ENCODE measurements around the gene CADM3.
A peak's percentile ranks its signal among the peaks of the same experiment; 100 is the strongest.

Gene CADM3

DNA sequence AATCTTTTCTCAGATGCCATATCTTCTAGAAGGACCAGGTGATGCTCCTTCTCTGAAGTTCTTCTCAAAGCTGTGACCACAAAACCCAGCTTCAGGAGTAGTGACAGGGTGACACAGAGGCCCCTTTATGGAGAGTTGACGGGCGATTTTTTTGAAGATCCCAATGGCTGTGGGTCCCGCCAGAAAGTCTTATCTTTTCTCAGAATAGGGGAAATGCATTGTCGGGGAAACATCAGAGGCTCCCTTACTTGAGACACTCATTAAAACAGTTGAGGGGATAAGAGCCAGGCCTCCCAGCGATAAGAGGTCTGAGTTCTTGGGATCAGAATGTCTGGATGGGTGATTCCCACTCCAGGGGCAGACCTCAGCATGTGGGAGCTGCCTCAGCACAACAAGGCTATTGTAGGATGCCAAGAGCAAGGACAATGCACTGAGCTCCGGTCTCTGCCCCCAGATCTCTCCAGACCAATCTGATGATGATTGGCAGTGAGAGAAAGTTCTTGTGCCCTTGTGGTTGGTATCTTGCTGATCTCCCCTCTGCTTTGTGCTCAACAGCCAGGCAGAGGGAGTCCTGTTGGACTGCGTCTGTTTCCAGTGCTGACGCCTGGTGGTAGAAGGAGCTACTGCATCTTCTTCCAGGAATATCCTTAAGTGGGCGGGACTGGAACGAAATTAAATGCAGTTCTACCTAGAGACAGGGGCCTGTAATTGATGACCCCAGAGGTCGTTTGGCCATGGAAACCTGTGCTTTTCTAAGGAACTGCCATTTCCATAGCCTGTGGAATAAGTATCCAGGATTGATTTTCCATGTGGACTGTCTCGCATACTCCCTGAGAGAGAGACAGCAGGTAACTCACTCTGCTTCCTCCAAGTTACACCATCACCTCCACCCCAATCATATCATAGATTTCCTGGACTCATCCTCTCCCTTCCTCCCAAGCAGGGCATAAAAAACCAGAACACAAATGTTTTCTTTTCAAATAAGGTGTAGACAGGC is 26.4 kb downstream of the CADM3 start:
- DNase-seq (ENCODE audit: low read depth) = peak; percentile 25
- H3K4me3 ChIP-seq (ENCODE audit: low read depth, low read length) = no peak overlapping the region
- TF ChIP-seq, protein P1, sequence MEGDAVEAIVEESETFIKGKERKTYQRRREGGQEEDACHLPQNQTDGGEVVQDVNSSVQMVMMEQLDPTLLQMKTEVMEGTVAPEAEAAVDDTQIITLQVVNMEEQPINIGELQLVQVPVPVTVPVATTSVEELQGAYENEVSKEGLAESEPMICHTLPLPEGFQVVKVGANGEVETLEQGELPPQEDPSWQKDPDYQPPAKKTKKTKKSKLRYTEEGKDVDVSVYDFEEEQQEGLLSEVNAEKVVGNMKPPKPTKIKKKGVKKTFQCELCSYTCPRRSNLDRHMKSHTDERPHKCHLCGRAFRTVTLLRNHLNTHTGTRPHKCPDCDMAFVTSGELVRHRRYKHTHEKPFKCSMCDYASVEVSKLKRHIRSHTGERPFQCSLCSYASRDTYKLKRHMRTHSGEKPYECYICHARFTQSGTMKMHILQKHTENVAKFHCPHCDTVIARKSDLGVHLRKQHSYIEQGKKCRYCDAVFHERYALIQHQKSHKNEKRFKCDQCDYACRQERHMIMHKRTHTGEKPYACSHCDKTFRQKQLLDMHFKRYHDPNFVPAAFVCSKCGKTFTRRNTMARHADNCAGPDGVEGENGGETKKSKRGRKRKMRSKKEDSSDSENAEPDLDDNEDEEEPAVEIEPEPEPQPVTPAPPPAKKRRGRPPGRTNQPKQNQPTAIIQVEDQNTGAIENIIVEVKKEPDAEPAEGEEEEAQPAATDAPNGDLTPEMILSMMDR (IDR thresholded peaks at IDR 0.05; ENCODE audit: low read depth, low read length, missing control alignments) = peak; percentile 95

DNA sequence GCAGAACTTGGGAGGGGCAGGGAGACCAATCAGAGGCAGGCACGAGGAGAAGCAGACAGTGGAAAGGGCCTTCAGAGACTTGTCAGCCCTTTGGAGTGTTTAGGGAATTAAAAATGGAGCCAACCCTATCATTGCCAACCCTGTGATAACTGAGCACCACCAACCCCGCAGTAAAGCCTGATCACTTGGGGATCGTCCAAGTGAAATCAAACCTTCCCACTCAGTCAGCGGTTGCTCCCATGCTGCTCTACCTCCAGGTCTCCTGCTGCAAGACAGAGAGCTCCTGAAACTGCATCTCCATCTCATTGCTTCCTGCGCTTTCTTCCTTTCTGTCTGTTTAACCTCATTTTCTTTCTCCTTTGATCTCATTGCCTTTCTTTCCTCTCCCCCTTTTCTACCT is 28.5 kb downstream of the CADM3 start:
- H3K4me3 ChIP-seq (ENCODE audit: low read depth, low read length) = no peak overlapping the region
- TF ChIP-seq, protein P1 (IDR thresholded peaks at IDR 0.05; ENCODE audit: low read depth, low read length, missing control alignments) = no peak
- no peak for DNase-seq (ENCODE audit: low read depth)

DNA sequence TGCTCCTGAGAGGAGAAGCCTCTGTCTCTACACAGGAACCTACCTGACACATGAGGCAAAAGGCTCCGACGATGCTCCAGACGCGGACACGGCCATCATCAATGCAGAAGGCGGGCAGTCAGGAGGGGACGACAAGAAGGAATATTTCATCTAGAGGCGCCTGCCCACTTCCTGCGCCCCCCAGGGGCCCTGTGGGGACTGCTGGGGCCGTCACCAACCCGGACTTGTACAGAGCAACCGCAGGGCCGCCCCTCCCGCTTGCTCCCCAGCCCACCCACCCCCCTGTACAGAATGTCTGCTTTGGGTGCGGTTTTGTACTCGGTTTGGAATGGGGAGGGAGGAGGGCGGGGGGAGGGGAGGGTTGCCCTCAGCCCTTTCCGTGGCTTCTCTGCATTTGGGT is 29.4 kb downstream of the CADM3 start:
- H3K4me3 ChIP-seq (ENCODE audit: low read depth, low read length) = no peak overlapping the region
- no peak for DNase-seq (ENCODE audit: low read depth)
- TF ChIP-seq, protein P1 (IDR thresholded peaks at IDR 0.05; ENCODE audit: low read depth, low read length, missing control alignments) = no peak

DNA sequence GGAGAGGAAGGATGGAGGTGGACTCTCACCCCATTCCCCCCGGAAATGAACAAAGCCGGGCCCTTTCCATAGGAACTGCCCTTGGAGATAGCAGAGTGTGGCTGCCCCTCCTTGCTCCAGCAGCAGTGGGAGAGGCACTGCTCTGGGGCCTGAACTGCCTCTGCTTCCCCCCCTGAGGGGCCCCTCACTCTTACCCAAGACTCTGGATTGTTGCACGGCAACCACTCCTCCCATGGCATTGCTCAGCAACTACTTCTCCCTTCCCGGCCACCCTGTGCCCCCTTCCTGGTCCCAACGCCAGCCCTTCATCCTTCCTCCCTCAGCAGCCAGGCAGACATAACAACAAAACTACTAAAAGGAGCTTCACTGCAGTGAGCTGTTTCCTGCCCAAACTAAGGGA is 30.2 kb downstream of the CADM3 start:
- TF ChIP-seq, protein P1 (IDR thresholded peaks at IDR 0.05; ENCODE audit: low read depth, low read length, missing control alignments) = no peak
- no peak for DNase-seq (ENCODE audit: low read depth)
- H3K4me3 ChIP-seq (ENCODE audit: low read depth, low read length) = no peak overlapping the region

DNA sequence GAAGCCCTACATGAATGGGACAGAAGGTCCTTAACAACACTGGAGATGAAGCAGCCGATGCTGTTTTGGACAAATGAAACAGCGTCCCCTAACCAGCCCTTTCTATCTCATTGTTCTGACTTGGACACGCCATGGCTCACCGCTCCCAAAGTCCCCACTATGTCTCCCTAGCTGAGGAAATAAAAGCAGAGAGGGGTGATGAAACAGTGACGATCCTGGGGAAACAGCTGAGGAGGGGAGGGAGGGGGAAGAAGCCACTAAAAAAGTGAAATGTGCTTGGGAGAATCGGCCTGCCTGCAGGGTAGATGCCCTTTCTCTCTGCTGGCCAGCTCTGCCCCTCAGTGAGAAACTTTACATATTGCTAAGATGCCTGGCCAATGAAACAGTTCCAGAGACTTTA is 32.2 kb downstream of the CADM3 start:
- no peak for DNase-seq (ENCODE audit: low read depth)
- TF ChIP-seq, protein P1 (IDR thresholded peaks at IDR 0.05; ENCODE audit: low read depth, low read length, missing control alignments) = no peak
- no peak overlapping the region for H3K4me3 ChIP-seq (ENCODE audit: low read depth, low read length)

DNA sequence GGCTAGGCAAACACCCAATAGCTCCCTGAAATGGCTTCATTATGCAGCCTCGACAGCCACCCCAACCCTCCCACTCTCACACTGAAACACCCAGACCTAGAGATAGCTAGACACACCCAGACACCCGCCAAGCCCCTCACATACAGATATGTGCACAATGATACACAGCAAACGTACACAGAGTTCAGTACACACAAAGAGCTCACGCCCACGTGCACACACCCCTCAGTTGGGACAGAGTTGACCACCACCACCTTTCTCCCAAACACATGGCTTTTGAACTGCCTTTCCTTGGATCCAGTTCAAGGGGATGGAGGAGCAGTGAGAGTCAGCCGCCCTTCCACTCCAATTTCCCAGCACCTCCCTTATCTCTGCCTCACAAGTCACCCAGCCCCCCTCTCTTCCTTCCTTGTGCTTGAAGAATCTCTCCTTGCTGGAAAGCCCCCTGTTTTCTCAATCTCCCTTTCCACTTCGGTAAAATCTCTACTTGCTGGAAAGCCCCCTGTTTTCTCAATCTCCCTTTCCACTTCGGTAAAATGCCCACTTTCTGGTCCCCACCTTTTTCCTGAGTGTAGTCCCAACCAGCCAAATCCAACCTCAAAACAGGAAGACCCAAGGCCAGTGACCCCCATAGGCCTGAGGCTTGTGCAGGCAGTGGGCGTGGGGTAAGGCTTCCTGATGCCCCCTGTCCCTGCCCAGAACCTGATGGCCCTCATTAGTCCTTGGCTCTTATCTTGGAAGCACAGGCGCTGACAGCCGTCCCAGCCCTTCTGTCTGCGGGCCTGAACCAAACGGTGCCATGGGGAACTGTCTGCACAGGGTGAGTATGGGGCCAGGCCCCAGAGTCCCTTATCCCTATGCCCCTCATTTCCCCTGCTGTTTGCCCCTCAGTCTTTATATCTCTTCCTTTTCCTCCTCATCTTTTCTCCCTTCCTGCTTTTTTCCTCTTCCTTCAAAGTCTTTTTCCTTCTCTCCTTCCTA is 33.0 kb downstream of the CADM3 start, which contains the start of gene ACKR1:
TSS of gene ACKR1 (plus strand) at position 715 of the 981 bp plus-strand sequence. CDS start at position 800, 85 bp downstream.
- no peak for DNase-seq (ENCODE audit: low read depth)
- TF ChIP-seq, protein P1 (IDR thresholded peaks at IDR 0.05; ENCODE audit: low read depth, low read length, missing control alignments) = no peak

More for the DNA sequence above, 33.0 kb downstream of the CADM3 start, which contains the start of gene ACKR1:
- no peak within 1 kb of the TSS for H3K4me3 ChIP-seq (ENCODE audit: low read depth, low read length)

Measured in GM12864 (cell line).